Ovary (tissue), 3 donors: ENCODE measurements around the gene PRODH2.
"Not testable (repeated sequence)": the region's sequence is repeated elsewhere in the genome, so short reads cannot be mapped to it uniquely, and the experiment has no call there.

Source experiments
- CTCF ChIP-seq, 3 donors: fragments of 450-650 bp in 2 of 3; fragments of 200-600 bp in 1 of 3; IDR thresholded peaks; one replicate each; pipeline versions ENCODE4 v1.5.1 to v1.8.0; 2016 to 2022; ENCODE audit warnings: antibody characterized with exemption in 3 of 3, mild to moderate bottlenecking in 1 of 3
- EP300 ChIP-seq: sonication (generic); formaldehyde crosslinking; IDR thresholded peaks from one replicate; pipeline ENCODE4 v1.6.1; 2017; ENCODE audit warnings: antibody characterized with exemption
- POLR2A ChIP-seq: fragments of 450-650 bp; IDR thresholded peaks from one replicate; pipeline ENCODE4 v1.6.1; 2017; ENCODE audit warnings: antibody characterized with exemption, mild to moderate bottlenecking, moderate library complexity
- donor health status: DM: no; HTN: no; CAD: no.

DNA sequence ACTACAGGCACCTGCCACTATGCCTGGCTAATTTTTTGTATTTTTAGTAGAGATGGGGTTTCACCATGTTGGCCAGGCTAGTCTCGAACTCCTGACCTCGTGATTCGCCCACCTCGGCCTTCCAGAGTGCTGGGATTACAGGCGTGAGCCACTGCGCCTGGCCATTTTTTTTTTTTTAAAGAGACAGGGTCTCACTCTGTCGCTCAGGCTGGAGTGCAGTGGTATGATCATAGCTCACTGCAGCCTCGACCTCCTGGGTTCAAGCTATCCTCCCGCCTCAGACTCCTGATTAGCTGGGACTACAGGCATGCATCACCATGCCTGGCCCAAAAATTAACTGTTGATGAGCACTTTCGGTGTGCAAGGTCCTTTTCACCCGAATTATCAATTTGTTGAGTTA is 23.5 kb upstream of the PRODH2 start:
- not testable (repeated sequence) for TF ChIP-seq CTCF (IDR thresholded peaks at IDR 0.05); POLR2A; EP300
